Measurements from ENCODE around the gene SGF29. TPM values are rescaled to one million over a fixed set of nuclear protein-coding genes. Genes with fewer than 3 reads are reported as not detected.

Gene SGF29
- total and polyA plus RNA-seq, 9 donors: 28.5 to 59.8 (median 42.5) TPM

DNA sequence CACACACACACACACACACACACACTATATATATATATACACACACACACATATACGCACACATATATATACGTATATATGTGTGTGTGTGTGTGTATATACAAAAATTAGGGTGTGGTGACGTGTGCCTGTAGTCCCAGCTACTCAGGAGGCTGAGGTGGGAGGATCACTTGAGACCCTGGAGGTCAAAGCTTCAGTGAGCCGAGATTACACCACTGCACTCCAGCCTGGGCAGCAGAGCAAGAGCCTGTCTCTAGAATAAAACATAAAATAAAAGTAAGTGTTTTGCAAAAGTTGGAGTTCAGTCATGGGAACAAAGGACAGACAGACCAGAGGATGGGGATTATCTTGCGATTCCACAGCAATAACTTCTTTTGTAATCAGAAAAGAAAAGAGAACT is 25.7 kb upstream of the SGF29 start:
- H3K36me3 ChIP-seq: no peaks in the 10 kb centered on the region
- H3K4me3 ChIP-seq: no peak overlapping the region
- no peak for TF ChIP-seq POLR2A (IDR thresholded peaks at IDR 0.05)
- no peak for TF ChIP-seq EP300 (IDR thresholded peaks at IDR 0.05)
- TF ChIP-seq, protein P1, sequence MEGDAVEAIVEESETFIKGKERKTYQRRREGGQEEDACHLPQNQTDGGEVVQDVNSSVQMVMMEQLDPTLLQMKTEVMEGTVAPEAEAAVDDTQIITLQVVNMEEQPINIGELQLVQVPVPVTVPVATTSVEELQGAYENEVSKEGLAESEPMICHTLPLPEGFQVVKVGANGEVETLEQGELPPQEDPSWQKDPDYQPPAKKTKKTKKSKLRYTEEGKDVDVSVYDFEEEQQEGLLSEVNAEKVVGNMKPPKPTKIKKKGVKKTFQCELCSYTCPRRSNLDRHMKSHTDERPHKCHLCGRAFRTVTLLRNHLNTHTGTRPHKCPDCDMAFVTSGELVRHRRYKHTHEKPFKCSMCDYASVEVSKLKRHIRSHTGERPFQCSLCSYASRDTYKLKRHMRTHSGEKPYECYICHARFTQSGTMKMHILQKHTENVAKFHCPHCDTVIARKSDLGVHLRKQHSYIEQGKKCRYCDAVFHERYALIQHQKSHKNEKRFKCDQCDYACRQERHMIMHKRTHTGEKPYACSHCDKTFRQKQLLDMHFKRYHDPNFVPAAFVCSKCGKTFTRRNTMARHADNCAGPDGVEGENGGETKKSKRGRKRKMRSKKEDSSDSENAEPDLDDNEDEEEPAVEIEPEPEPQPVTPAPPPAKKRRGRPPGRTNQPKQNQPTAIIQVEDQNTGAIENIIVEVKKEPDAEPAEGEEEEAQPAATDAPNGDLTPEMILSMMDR (IDR thresholded peaks at IDR 0.05): no peak
- H3K9me3 ChIP-seq: no peaks in the 10 kb centered on the region
- no peak for DNase-seq
- H3K27me3 ChIP-seq: no peaks in the 10 kb centered on the region
- intact Hi-C loops (cut with DNase I): no loop called here
- H3K4me1 ChIP-seq (ENCODE audit: insufficient read depth): peaks cover 10% of the 10 kb centered on the region
- 38 to 60% (median 40%) methylated on average over 5 of the region's 5 CpGs for WGBS, 3 donors
- H3K27ac ChIP-seq: peak overlapping the region in 1 of 2 donors; percentile 41

DNA sequence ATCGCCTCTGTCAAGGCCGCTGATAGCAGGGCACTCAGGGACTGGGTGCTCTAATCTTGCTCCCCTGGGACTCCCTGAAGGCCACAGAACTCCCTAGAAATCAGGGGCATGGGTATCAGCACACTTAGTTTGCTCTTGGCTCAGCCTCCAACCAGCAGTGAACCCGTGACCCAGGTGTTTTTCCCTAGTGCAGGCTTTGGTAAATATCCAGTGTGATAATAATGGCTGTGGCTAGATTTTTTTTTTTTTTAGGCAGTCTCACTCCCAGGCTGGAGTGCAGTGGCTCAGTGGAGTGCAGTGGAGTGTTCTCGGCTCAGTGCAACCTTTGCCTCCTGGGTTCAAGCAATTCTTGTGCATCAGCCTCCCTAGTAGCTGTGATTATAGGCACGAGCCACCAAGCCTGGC is 25.3 kb upstream of the SGF29 start:
- WGBS, 3 donors: 9 to 17% (median 9%) methylated on average over 5 of the region's 5 CpGs
- no peaks in the 10 kb centered on the region for H3K36me3 ChIP-seq
- intact Hi-C loops (cut with DNase I): no loop called here
- H3K9me3 ChIP-seq: no peaks in the 10 kb centered on the region
- TF ChIP-seq POLR2A (IDR thresholded peaks at IDR 0.05): no peak
- TF ChIP-seq, protein P1 (IDR thresholded peaks at IDR 0.05): no peak
- no peak for TF ChIP-seq EP300 (IDR thresholded peaks at IDR 0.05)
- H3K4me1 ChIP-seq (ENCODE audit: insufficient read depth): peaks cover 10% of the 10 kb centered on the region
- no peaks in the 10 kb centered on the region for H3K27me3 ChIP-seq
- peak overlapping the region in 1 of 2 donors; percentile 41 for H3K27ac ChIP-seq
- peak; percentile 52 to 77 (median 67) for DNase-seq
- no peak overlapping the region for H3K4me3 ChIP-seq

DNA sequence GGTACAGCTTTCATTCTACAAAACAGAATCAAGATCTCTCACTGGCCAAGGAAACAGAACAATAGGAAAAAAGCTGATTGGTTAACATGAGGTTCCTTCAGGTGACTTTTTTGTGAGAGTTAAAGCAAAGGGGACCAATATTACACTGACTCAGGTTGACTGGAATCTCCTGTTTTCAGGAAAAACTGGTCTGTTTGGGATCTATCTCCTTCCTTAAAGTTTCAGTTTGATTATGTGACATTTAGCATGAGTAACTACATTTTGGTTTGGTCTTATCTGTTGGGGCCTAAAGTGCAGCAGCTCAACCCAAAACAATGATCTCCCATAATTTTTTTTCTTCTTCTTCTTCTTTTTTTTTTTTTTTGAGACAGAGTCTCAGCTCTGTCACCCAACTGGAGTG is 24.6 kb upstream of the SGF29 start:
- TF ChIP-seq, protein P1 (IDR thresholded peaks at IDR 0.05): no peak
- TF ChIP-seq EP300 (IDR thresholded peaks at IDR 0.05) (no peak), POLR2A (IDR thresholded peaks at IDR 0.05) (no peak)
- intact Hi-C loops (cut with DNase I): no loop called here
- peak overlapping the region in 1 of 2 donors; percentile 41 for H3K27ac ChIP-seq
- peaks cover 0 to 2% of the 10 kb centered on the region in 2 donors for H3K9me3 ChIP-seq
- no peaks in the 10 kb centered on the region for H3K27me3 ChIP-seq
- DNase-seq: no peak
- peaks cover 10% of the 10 kb centered on the region for H3K4me1 ChIP-seq (ENCODE audit: insufficient read depth)
- H3K4me3 ChIP-seq: no peak overlapping the region
- H3K36me3 ChIP-seq: no peaks in the 10 kb centered on the region

DNA sequence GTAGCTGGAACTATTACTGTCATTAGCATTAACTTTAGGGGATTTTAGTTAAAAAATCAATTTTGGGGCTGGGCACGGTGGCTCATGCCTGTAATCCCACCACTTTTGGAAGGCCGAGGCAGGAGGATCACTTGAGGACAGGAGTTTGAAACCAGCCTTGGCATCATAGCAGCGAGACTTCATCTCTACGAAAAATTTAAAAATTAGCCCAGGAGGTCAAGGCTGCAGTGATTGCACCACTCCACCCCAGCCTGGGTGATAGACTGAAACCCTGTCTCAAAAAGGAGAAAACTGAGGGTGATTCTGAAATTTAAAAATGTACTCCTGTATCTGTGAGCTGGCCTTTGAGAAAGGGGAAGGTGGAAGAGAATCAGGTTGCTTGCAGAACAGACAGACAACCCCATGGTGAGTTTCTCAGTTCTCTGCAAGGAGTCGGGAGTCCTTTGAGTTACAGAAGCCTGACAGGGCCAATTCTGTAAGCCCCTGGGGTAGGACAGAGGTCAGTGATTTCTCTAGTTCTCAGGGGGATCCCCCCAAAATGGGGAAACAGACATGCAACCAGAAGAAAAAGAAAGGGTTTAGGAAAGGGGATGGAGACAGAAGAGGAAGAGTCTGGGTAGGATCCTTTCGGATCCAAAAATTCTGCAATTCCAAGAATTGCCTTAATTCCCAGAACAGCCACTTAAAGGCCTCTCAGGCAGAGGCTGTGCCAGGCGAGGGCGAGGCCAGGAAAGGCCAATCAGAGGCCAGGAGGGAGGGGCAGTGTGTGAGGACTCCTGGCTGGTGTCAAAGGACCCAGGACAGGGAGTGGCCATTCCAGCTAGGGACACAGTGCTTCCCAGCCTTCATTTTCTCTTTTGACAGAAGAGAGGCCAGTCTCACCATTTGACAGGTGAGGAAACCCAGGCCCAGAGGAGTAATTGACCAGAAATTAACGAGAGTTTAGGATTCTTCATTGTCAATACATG is 21.7 kb upstream of the SGF29 start:
- peak in 2 of 5 donors; percentile 70 to 76 for DNase-seq
- 46 to 54% (median 50%) methylated on average over 9 of the region's 9 CpGs for WGBS, 3 donors
- no peak overlapping the region for H3K4me3 ChIP-seq
- intact Hi-C loops (cut with DNase I): no loop called here
- H3K4me1 ChIP-seq (ENCODE audit: insufficient read depth): peaks cover 16% of the 10 kb centered on the region
- H3K27ac ChIP-seq: peak overlapping the region; percentile 16 to 44
- no peaks in the 10 kb centered on the region for H3K27me3 ChIP-seq
- no peaks in the 10 kb centered on the region for H3K36me3 ChIP-seq
- H3K9me3 ChIP-seq: peaks cover 0 to 2% of the 10 kb centered on the region in 2 donors
- TF ChIP-seq, protein P1 (IDR thresholded peaks at IDR 0.05): no peak
- TF ChIP-seq POLR2A (IDR thresholded peaks at IDR 0.05): no peak
- peak; percentile 20 for TF ChIP-seq EP300 (IDR thresholded peaks at IDR 0.05)

All from ovary (tissue), 9 donors.